ENCODE data around the gene BRIX1.
"Not testable (repeated sequence)": the region's sequence is repeated elsewhere in the genome, so short reads cannot be mapped to it uniquely, and the experiment has no call there.

Gene BRIX1

GRCh38 chr5:34959323-34959722 lies 43.8 kb downstream of the BRIX1 start:
- no peak for DNase-seq (ENCODE audit: low read depth in 3 of 3)

- no peak for DNase-seq (ENCODE audit: low read depth in 3 of 3)
Observed at GRCh38 chr5:34967540-34967939, 52.0 kb downstream of the BRIX1 start.

GRCh38 chr5:34968258-34968657 lies 52.7 kb downstream of the BRIX1 start:
- DNase-seq (ENCODE audit: low read depth in 3 of 3), result no peak

GRCh38 chr5:34970552-34970951 lies 55.0 kb downstream of the BRIX1 start:
- no peak for DNase-seq (ENCODE audit: low read depth in 3 of 3)

GRCh38 chr5:34971655-34972054 lies 56.1 kb downstream of the BRIX1 start:
- not testable (repeated sequence) for DNase-seq (ENCODE audit: low read depth in 3 of 3)

Measured in stimulated activated CD4-positive, alpha-beta T cell treated with anti-CD3 and anti-CD28 coated beads, TNF-alpha, amount 100 ng/mL, for 24 hours (primary cell).